AG04450 (cell line): Measurements from ENCODE around the gene TAS2R19. TPM values are rescaled to one million over a fixed set of nuclear protein-coding genes. Genes with fewer than 3 reads are reported as not detected.
"Not testable (repeated sequence)": the region's sequence is repeated elsewhere in the genome, so short reads cannot be mapped to it uniquely, and the experiment has no call there.

Experiments
- CTCF ChIA-PET: fragments of 300-600, 350-600 bp; formaldehyde crosslinking; extraction: SDS; loops from one replicate; lab custom pipeline; 2022; ENCODE audit warnings: antibody characterized with exemption, inconsistent platforms; lab: Charles Lee
- POLR2A ChIA-PET: fragments of 350-600 bp; formaldehyde crosslinking; extraction: SDS; loops from one replicate; lab custom pipeline; 2021; ENCODE audit warnings: antibody characterized with exemption, inconsistent platforms; lab: Yijun Ruan, JAX
- DNase-seq: peaks from one replicate; pipeline ENCODE4 v3.0.0-alpha.2; 2011; ENCODE audit warnings: low read depth, low spot score
- H3K27ac ChIP-seq: one replicate; pipeline ENCODE4 v1.5.1; 2012; ENCODE audit warnings: low read depth, low read length, control low read depth
- H3K27me3 ChIP-seq: one replicate; pipeline ENCODE4 v1.6.0; 2012; ENCODE audit warnings: low read length; ENCODE audit not compliant: control insufficient read depth, insufficient read depth
- H3K4me3 ChIP-seq: 2 replicates; pipeline ENCODE4 v1.5.1; 2011; ENCODE audit warnings: mild to moderate bottlenecking, low read depth, low read length, control low read depth
- H3K9me3 ChIP-seq: 2 replicates; pipeline ENCODE4 v1.5.1; 2012; ENCODE audit warnings: low read length; ENCODE audit not compliant: control insufficient read depth, insufficient read depth
- CTCF ChIP-seq: IDR thresholded peaks from 2 replicates; pipeline ENCODE4 v1.5.1; 2011; ENCODE audit warnings: low read depth, low read length, control low read depth, inconsistent platforms
- polyA plus RNA-seq: library from polyadenylated mRNA; depleted of rRNA; stranded (reverse); fragments of >200 nt; gene quantifications from 2 replicates; pipeline ENCODE4 v1.2.3, GENCODE V29; 2011

The TAS2R19 gene
- polyA plus RNA-seq, 1 experiment: 0.46 TPM

- POLR2A ChIA-PET: no interaction called here
- no peak for DNase-seq
- no peak overlapping the region for H3K4me3 ChIP-seq
- no peaks in the 10 kb centered on the region for H3K27me3 ChIP-seq
- TF ChIP-seq CTCF: no peak
- no peaks in the 10 kb centered on the region for H3K9me3 ChIP-seq
- CTCF ChIA-PET: no interaction called here
- no peak overlapping the region for H3K27ac ChIP-seq
These were observed 45.1 kb upstream of the TAS2R19 start for GRCh38 chr12:11067514-11067913.

- POLR2A ChIA-PET, DNase-seq, H3K27me3 ChIP-seq, H3K4me3 ChIP-seq, H3K27ac ChIP-seq, H3K9me3 ChIP-seq, CTCF ChIA-PET: not testable (repeated sequence)
These were observed 39.8 kb upstream of the TAS2R19 start, which contains the start of gene TAS2R46 for GRCh38 chr12:11062194-11062593. TSS of gene TAS2R46 (minus strand) at chr12:11062294. CDS start at chr12:11062294, 0 bp downstream.

- Histone ChIP-seq H3K27ac (no peak overlapping the region), H3K9me3 (no peaks in the 10 kb centered on the region), H3K27me3 (no peaks in the 10 kb centered on the region), H3K4me3 (no peak overlapping the region)
- TF ChIP-seq CTCF: no peak
- ChIA-PET CTCF (no interaction called here), POLR2A (no interaction called here)
- DNase-seq: no peak
These were observed 37.4 kb upstream of the TAS2R19 start for GRCh38 chr12:11059784-11060183.

- H3K4me3 ChIP-seq: no peak overlapping the region
- H3K27me3 ChIP-seq: no peaks in the 10 kb centered on the region
- no peak overlapping the region for H3K27ac ChIP-seq
- no peak for DNase-seq
- ChIA-PET POLR2A (no interaction called here), CTCF (no interaction called here)
- no peak for TF ChIP-seq CTCF
- no peaks in the 10 kb centered on the region for H3K9me3 ChIP-seq
These were observed 36.6 kb upstream of the TAS2R19 start for GRCh38 chr12:11059041-11059440.

GRCh38 chr12:11055306-11055705 lies 32.9 kb upstream of the TAS2R19 start:
- no peak for DNase-seq
- Histone ChIP-seq H3K27me3 (no peaks in the 10 kb centered on the region), H3K9me3 (no peaks in the 10 kb centered on the region), H3K4me3 (no peak overlapping the region), H3K27ac (no peak overlapping the region)
- TF ChIP-seq CTCF: no peak
- ChIA-PET CTCF (interaction anchor here (1.1 kb wide), 1 partner anchor 145 kb away, joined by 3 read pairs; no protein-coding TSS in a partner anchor), POLR2A (no interaction called here)

- H3K27ac ChIP-seq, DNase-seq, CTCF ChIA-PET, POLR2A ChIA-PET, H3K27me3 ChIP-seq, H3K9me3 ChIP-seq, H3K4me3 ChIP-seq: not testable (repeated sequence)
These were observed 27.5 kb upstream of the TAS2R19 start for GRCh38 chr12:11049806-11050531.

GRCh38 chr12:11041366-11041765 lies 18.9 kb upstream of the TAS2R19 start:
- H3K27me3 ChIP-seq, H3K27ac ChIP-seq, CTCF ChIA-PET, POLR2A ChIA-PET, H3K9me3 ChIP-seq, DNase-seq, H3K4me3 ChIP-seq: not testable (repeated sequence)
